ENCODE data around the gene CFAP92.
A peak's percentile ranks its signal among the peaks of the same experiment; 100 is the strongest.

Gene CFAP92

GRCh38 chr3:128993461-128994172, at the start of gene CFAP92:
CFAP92 (minus strand) TSS chr3:128994076; CDS start chr3:128993304, 772 bp downstream.
- DNase-seq, result peak; percentile 90

- no peak for DNase-seq
These were observed 46.9 kb upstream of the CFAP92 start for GRCh38 chr3:129040579-129041300.

- DNase-seq, result no peak
These were observed 46.1 kb upstream of the CFAP92 start for GRCh38 chr3:129040039-129040336.

- peak; percentile 78 for DNase-seq
These were observed 45.6 kb upstream of the CFAP92 start for GRCh38 chr3:129039271-129040038.

- no peak for DNase-seq
These were observed 44.4 kb upstream of the CFAP92 start for GRCh38 chr3:129038121-129038855.

GRCh38 chr3:129037093-129037419, 43.2 kb upstream of the CFAP92 start:
- no peak for DNase-seq

GRCh38 chr3:129036222-129037092, 42.6 kb upstream of the CFAP92 start:
- no peak for DNase-seq

- DNase-seq, result no peak
These were observed 41.7 kb upstream of the CFAP92 start for GRCh38 chr3:129035360-129036221.

- DNase-seq, result no peak
These were observed 40.8 kb upstream of the CFAP92 start for GRCh38 chr3:129034642-129035041.

- no peak for DNase-seq
These were observed 39.9 kb upstream of the CFAP92 start for GRCh38 chr3:129033633-129034321.

GRCh38 chr3:129033151-129033550, 39.3 kb upstream of the CFAP92 start:
- DNase-seq, result no peak

- no peak for DNase-seq
These were observed 38.8 kb upstream of the CFAP92 start for GRCh38 chr3:129032716-129033115.

- no peak for DNase-seq
These were observed 37.8 kb upstream of the CFAP92 start for GRCh38 chr3:129031476-129032215.

- DNase-seq, result no peak
These were observed 36.7 kb upstream of the CFAP92 start for GRCh38 chr3:129030611-129031010.

- DNase-seq, result no peak
These were observed 35.0 kb upstream of the CFAP92 start for GRCh38 chr3:129028866-129029265.

- DNase-seq, result no peak
These were observed 33.6 kb upstream of the CFAP92 start for GRCh38 chr3:129027544-129027880.

- peak; percentile 91 for DNase-seq
These were observed 33.1 kb upstream of the CFAP92 start for GRCh38 chr3:129026728-129027543.

- no peak for DNase-seq
These were observed 32.0 kb upstream of the CFAP92 start for GRCh38 chr3:129025691-129026435.

Data from NCI-H1417 treated with DMSO at 0.1 percent for 48 hours (cell line).